ENCODE results near the gene SPAG16.

SPAG16 gene

GRCh38 chr2:214103276-214104001 is 819.2 kb downstream of the SPAG16 start:
- no peak for DNase-seq

GRCh38 chr2:214104219-214104618 is 820.0 kb downstream of the SPAG16 start:
- no peak for DNase-seq

GRCh38 chr2:214104967-214105366 is 820.7 kb downstream of the SPAG16 start:
- DNase-seq = no peak

- no peak for DNase-seq
These were observed 823.5 kb downstream of the SPAG16 start for GRCh38 chr2:214107726-214108125.

- DNase-seq = no peak
These were observed 824.3 kb downstream of the SPAG16 start for GRCh38 chr2:214108598-214108997.

- DNase-seq = no peak
These were observed 832.8 kb downstream of the SPAG16 start for GRCh38 chr2:214117054-214117453.

- no peak for DNase-seq
These were observed 841.9 kb downstream of the SPAG16 start for GRCh38 chr2:214126135-214126534.

GRCh38 chr2:214127170-214127569 is 842.9 kb downstream of the SPAG16 start:
- no peak for DNase-seq

- DNase-seq = no peak
These were observed 843.3 kb downstream of the SPAG16 start for GRCh38 chr2:214127571-214127970.

GRCh38 chr2:214128040-214128439 is 843.8 kb downstream of the SPAG16 start:
- DNase-seq = no peak

GRCh38 chr2:214130114-214130513 is 845.9 kb downstream of the SPAG16 start:
- DNase-seq = no peak

GRCh38 chr2:214135966-214136365 is 851.7 kb downstream of the SPAG16 start:
- no peak for DNase-seq

- DNase-seq = no peak
These were observed 854.5 kb downstream of the SPAG16 start for GRCh38 chr2:214138779-214139178.

GRCh38 chr2:214139630-214140284 is 855.5 kb downstream of the SPAG16 start:
- no peak for DNase-seq

- DNase-seq = no peak
These were observed 872.7 kb downstream of the SPAG16 start for GRCh38 chr2:214156971-214157370.

- no peak for DNase-seq
These were observed 874.6 kb downstream of the SPAG16 start for GRCh38 chr2:214158851-214159250.

GRCh38 chr2:214169281-214169680 is 885.0 kb downstream of the SPAG16 start:
- no peak for DNase-seq

GRCh38 chr2:214169736-214170135 is 885.5 kb downstream of the SPAG16 start:
- DNase-seq = no peak

GRCh38 chr2:214174563-214174962 is 890.3 kb downstream of the SPAG16 start:
- no peak for DNase-seq

- no peak for DNase-seq
These were observed 895.8 kb downstream of the SPAG16 start for GRCh38 chr2:214180071-214180470.

GRCh38 chr2:214180686-214181085 is 896.4 kb downstream of the SPAG16 start:
- no peak for DNase-seq

- no peak for DNase-seq
These were observed 900.2 kb downstream of the SPAG16 start for GRCh38 chr2:214184461-214184860.

GRCh38 chr2:214185546-214185945 is 901.3 kb downstream of the SPAG16 start:
- DNase-seq = no peak

- no peak for DNase-seq
These were observed 908.4 kb downstream of the SPAG16 start for GRCh38 chr2:214192711-214193110.

- no peak for DNase-seq
These were observed 909.7 kb downstream of the SPAG16 start for GRCh38 chr2:214193943-214194342.

Data from GF-D8 (cell line).